HepG2 (cell line): ENCODE measurements around the gene PBX1. TPM values are rescaled to one million over a fixed set of nuclear protein-coding genes. Genes with fewer than 3 reads are reported as not detected.

ENCODE experiments used
- ATAC-seq: fragments of 200-7000 bp; cut with Tn5 transposase; 3 replicates; pipeline ENCODE4 v1.9.1; 2020; ENCODE audit warnings: mild to moderate bottlenecking, moderate library complexity
- BruUV-seq: library from RNA; stranded (reverse); fragments of 400-500 nt; replicated peaks from 2 replicates; lab custom pipeline; 2021; lab: Mats Ljungman, UMichigan
- CTCF ChIA-PET: fragments of 300-600 bp; formaldehyde crosslinking; extraction: SDS; loops from one replicate; lab custom pipeline; 2021; ENCODE audit warnings: low total read pairs, inconsistent platforms, low intra/inter-chr PET ratio; lab: Yijun Ruan, JAX
- POLR2A ChIA-PET: fragments of 350-600 bp; sonication (Branson Sonifier 250); formaldehyde crosslinking; loops from one replicate; lab custom pipeline; 2020; ENCODE audit warnings: antibody characterized with exemption, inconsistent platforms; lab: Yijun Ruan, JAX
- DNase-seq: peaks from one replicate; pipeline ENCODE4 v3.0.0-alpha.2; 2015; ENCODE audit warnings: low spot score
- FAIRE-seq: peaks from 3 replicates; lab custom pipeline; 2011; peaks lifted over from hg19 to GRCh38; lab: Jason Lieb, UNC
- H2AFZ ChIP-seq: one replicate; pipeline ENCODE4 v1.6.1; 2011; ENCODE audit warnings: low read length, inconsistent platforms
- H3K27ac ChIP-seq: fragments of 300-600 bp; 3 replicates; pipeline ENCODE4 v1.8.0; 2011; ENCODE audit warnings: mixed run types, mild to moderate bottlenecking, mixed read lengths, low read length, inconsistent platforms; ENCODE audit not compliant: insufficient read depth; ENCODE audit errors: extremely low read length
- H3K27me3 ChIP-seq, 2 experiments: fragments of 200-600 bp in 1 of 2; 2 replicates in 1 of 2; 3 replicates in 1 of 2; pipeline versions ENCODE4 v1.6.0 to v1.8.0; 2011; ENCODE audit warnings: low read length in 2 of 2, mild to moderate bottlenecking in 2 of 2, moderate library complexity in 2 of 2, inconsistent platforms in 1 of 2; ENCODE audit not compliant: insufficient read depth in 2 of 2, control insufficient read depth in 1 of 2
- H3K36me3 ChIP-seq, 2 experiments: fragments of 200-600 bp in 1 of 2; replicated peaks in 1 of 2; 2 replicates in 1 of 2; 3 replicates in 1 of 2; pipeline versions ENCODE4 v1.5.1 to v1.8.0; 2011; ENCODE audit warnings: low read length in 2 of 2, inconsistent platforms in 1 of 2; ENCODE audit not compliant: insufficient read depth in 2 of 2, control insufficient read depth in 1 of 2
- H3K4me1 ChIP-seq: 2 replicates; pipeline ENCODE4 v1.5.1; 2012; ENCODE audit warnings: low read length, inconsistent platforms; ENCODE audit not compliant: insufficient read depth
- H3K4me2 ChIP-seq: 2 replicates; pipeline ENCODE4 v1.6.0; 2011; ENCODE audit warnings: low read depth, low read length, inconsistent platforms
- H3K4me3 ChIP-seq, 3 experiments: fragments of 200-600 bp in 1 of 3; sonication (generic), shearing (Covaris generic) in 1 of 3; replicated peaks in 1 of 3; 2 replicates each; pipeline ENCODE4 v1.5.1; 2011 to 2016; ENCODE audit warnings: low read length in 3 of 3, inconsistent platforms in 2 of 3, low read depth in 2 of 3, mild to moderate bottlenecking in 2 of 3, control low read depth in 1 of 3, mixed read lengths in 1 of 3; ENCODE audit not compliant: insufficient read depth in 1 of 3
- H3K79me2 ChIP-seq: one replicate; pipeline ENCODE4 v1.6.1; 2011; ENCODE audit warnings: low read length, inconsistent platforms; ENCODE audit not compliant: insufficient read depth
- H3K9ac ChIP-seq: 2 replicates; pipeline ENCODE4 v1.6.0; 2011; ENCODE audit warnings: mild to moderate bottlenecking, low read depth, low read length, inconsistent platforms; ENCODE audit not compliant: insufficient read depth
- H3K9me3 ChIP-seq: 2 replicates; pipeline ENCODE4 v1.5.1; 2012; ENCODE audit warnings: mild to moderate bottlenecking, low read length
- H4K20me1 ChIP-seq: 2 replicates; pipeline ENCODE4 v1.6.0; 2011; ENCODE audit warnings: inconsistent platforms, mild to moderate bottlenecking, low read length, moderate library complexity; ENCODE audit not compliant: insufficient read depth
- BCL6 ChIP-seq: IDR thresholded peaks from 2 replicates; pipeline ENCODE4 v1.6.1; 2016; ENCODE audit warnings: missing genetic modification reagents, missing compliant biosample characterization
- EP300 ChIP-seq, 3 experiments: sonication (generic) in 1 of 3; formaldehyde crosslinking in 1 of 3; IDR thresholded peaks; 2 replicates each; pipeline versions ENCODE4 v1.5.1 to v1.6.1; 2011 to 2020; ENCODE audit warnings: low read depth in 2 of 3, low read length in 2 of 3, borderline replicate concordance in 1 of 3, improper control_type of control experiment in 1 of 3, mild to moderate bottlenecking in 1 of 3, missing genetic modification reagents in 1 of 3, moderate library complexity in 1 of 3
- JARID2 ChIP-seq: sonication (generic); formaldehyde crosslinking; IDR thresholded peaks from 2 replicates; pipeline ENCODE4 v1.8.1; 2023; ENCODE audit warnings: missing genetic modification reagents, inconsistent platforms; ENCODE audit not compliant: insufficient replicate concordance
- MBD4 ChIP-seq: IDR thresholded peaks from 2 replicates; pipeline ENCODE4 v1.6.1; 2012; ENCODE audit warnings: low read length, inconsistent platforms, borderline replicate concordance
- MEF2D ChIP-seq: sonication (generic); formaldehyde crosslinking; IDR thresholded peaks from 2 replicates; pipeline ENCODE4 v1.5.1; 2020; ENCODE audit warnings: mild to moderate bottlenecking, missing genetic modification reagents
- PHF5A ChIP-seq: IDR thresholded peaks from one replicate; pipeline ENCODE4 v1.6.1; 2018; ENCODE audit warnings: low read depth, missing genetic modification reagents; ENCODE audit not compliant: unreplicated experiment
- PITX1 ChIP-seq: sonication (generic); formaldehyde crosslinking; IDR thresholded peaks from 2 replicates; pipeline ENCODE4 v1.5.1; 2020; ENCODE audit warnings: mild to moderate bottlenecking, missing genetic modification reagents
- RBM39 ChIP-seq: fragments of 200-400 bp; formaldehyde crosslinking; IDR thresholded peaks from one replicate; pipeline ENCODE4 v1.6.1; 2018; ENCODE audit warnings: antibody characterized with exemption, mild to moderate bottlenecking, low read depth, low read length; ENCODE audit not compliant: poor library complexity, severe bottlenecking
- ZNF546 ChIP-seq: sonication (generic); formaldehyde crosslinking; conservative IDR thresholded peaks from 2 replicates; pipeline ENCODE4 v1.8.1; 2023; ENCODE audit warnings: mild to moderate bottlenecking, missing genetic modification reagents
- ZNF7 ChIP-seq: IDR thresholded peaks from 2 replicates; pipeline ENCODE4 v1.6.1; 2016; ENCODE audit warnings: missing biosample characterization, missing genetic modification reagents
- WGBS: methylation state at CpG from one replicate; pipeline ENCODE4 v1.1.6; 2017; ENCODE audit warnings: low lambda C conversion rate; 5-methylcytosine and 5-hydroxymethylcytosine counted together
- in situ Hi-C: cut with HindIII; loops from 2 replicates; pipeline ENCODE4 v1.10.0; 2017; ENCODE audit warnings: low pct_unique_long_range_greater_than_20kb; ENCODE audit not compliant: extremely low pct_ligation_motif_present
- intact Hi-C: fragments of 100-400 bp; cut with micrococcal nuclease; formaldehyde crosslinking; loops from one replicate; pipeline ENCODE4 v1.10.0; 2022; ENCODE audit not compliant: unreplicated experiment
- polyA plus RNA-seq, 8 experiments: library from polyadenylated mRNA; depleted of rRNA in 3 of 8; stranded (reverse) in 7 of 8; unstranded in 1 of 8; fragments of >200 nt; fragmentation: Illumina TruSeq in 4 of 8; extraction: Trizol in 4 of 8; gene quantifications; 2 replicates each; pipeline versions ENCODE4 v1.2.1 to v1.2.3, GENCODE V29; 2011 to 2016; ENCODE audit warnings: low read depth in 4 of 8, missing spikeins in 1 of 8, mixed read lengths in 1 of 8; ENCODE audit not compliant: insufficient read depth in 1 of 8
- total RNA-seq, 5 experiments: library from RNA; depleted of rRNA; stranded (reverse); fragments of >200 nt; fragmentation: Illumina TruSeq; extraction: Trizol; gene quantifications; 2 replicates each; pipeline ENCODE4 v1.2.3, GENCODE V29; 2016; ENCODE audit warnings: low read depth in 1 of 5
- TF ChIP-seq, protein P1 (sequence below): sonication (generic); formaldehyde crosslinking; IDR thresholded peaks from 2 replicates; pipeline ENCODE4 v1.5.1; 2020; ENCODE audit warnings: mild to moderate bottlenecking, missing genetic modification reagents, moderate library complexity
- TF ChIP-seq, protein P2 (sequence below): IDR thresholded peaks from 2 replicates; pipeline ENCODE4 v1.6.1; 2018; ENCODE audit warnings: missing genetic modification reagents
- TF ChIP-seq, protein P3 (sequence below): sonication (generic); formaldehyde crosslinking; IDR thresholded peaks from 2 replicates; pipeline ENCODE4 v1.4.0; 2020; ENCODE audit warnings: missing genetic modification reagents
- TF ChIP-seq, protein P4 (sequence below): fragments of 450-650 bp; IDR thresholded peaks from 2 replicates; pipeline ENCODE4 v1.6.1; 2017; ENCODE audit warnings: mild to moderate bottlenecking

Gene PBX1
- total and polyA plus RNA-seq, 2 of the 13 experiments (the other 11 are each of a cell fraction or from before 2014, with no cell fraction given) = 0.24 TPM; not detected in 1

DNA sequence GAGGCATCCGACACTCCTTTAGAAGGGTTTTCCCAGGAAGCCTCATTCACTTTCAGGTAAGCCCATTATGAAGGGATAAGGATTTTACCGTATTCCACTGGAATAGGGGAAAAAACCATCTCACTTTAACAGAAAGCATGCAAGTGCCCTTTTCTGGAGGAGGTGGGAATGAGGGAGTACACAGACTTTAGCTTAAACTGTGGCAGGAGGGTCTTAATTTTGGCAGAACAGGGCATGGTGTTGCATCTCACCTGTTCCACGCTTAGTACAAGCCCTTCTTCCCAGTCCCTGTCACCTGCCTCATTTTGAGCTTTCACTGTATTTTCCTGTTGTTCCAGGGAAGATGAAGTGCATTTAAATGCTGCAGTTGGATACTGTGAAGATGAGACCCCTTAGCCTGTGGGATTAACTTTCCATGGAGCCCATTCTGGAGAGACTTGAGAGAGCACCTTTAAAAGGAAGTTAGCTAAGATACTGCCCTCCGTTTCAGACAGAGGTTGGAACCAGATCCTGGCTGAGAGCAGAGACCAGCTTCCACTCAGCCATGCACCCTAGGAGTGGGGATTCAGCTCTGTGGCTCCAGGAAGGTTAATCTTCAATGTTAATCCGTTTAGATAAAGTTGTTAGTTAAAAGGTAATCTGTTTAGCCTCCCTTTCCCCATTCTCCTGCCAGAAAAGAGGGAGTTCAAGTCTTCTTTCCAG lies 42.6 kb downstream of the PBX1 start (continued):
- TF ChIP-seq PITX1 (no peak), EP300 (IDR thresholded peaks at IDR 0.05; ENCODE audit: low read depth in 2 of 2, low read length in 2 of 2) (no peak), EP300 (CRISPR knock-in tag; IDR thresholded peaks at IDR 0.05; ENCODE audit: borderline replicate concordance) (no peak), MEF2D (CRISPR knock-in tag) (no peak)

DNA sequence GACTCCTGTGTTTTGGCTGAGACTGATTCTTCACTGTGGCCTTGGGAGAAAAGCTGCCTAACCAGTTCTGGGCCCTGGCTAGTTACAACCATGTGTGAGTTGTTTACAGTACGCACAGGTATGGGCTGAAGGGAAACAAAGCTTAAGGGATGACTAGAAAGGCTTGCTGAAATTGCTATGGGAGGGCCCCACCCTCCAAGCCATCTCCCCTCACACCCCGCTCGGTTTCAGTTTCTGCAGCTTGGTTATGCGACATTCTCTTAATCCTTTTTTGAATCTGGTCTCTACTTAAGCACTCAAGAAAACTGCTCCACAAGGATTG lies 43.1 kb downstream of the PBX1 start:
- no peaks in the 10 kb centered on the region for H3K79me2 ChIP-seq
- ChIA-PET POLR2A (no interaction called here), CTCF (no interaction called here)
- no peak overlapping the region for H3K9ac ChIP-seq
- FAIRE-seq = no peak
- H3K36me3 ChIP-seq = no peaks in the 10 kb centered on the region
- no peak overlapping the region for H3K4me2 ChIP-seq
- H3K27ac ChIP-seq = no peak overlapping the region
- no peak overlapping the region for H2AFZ ChIP-seq
- no peaks in the 10 kb centered on the region for H4K20me1 ChIP-seq
- WGBS = 74% methylated on average over 4 of the region's 4 CpGs
- no peaks in the 10 kb centered on the region for H3K4me1 ChIP-seq
- no peaks in the 10 kb centered on the region; a peak in 1 of 5 replicates for H3K27me3 ChIP-seq
- in situ Hi-C loops = no loop called here
- intact Hi-C loops = no loop called here
- BruUV-seq = no TSS peak
- no peak for DNase-seq
- no peaks in the 10 kb centered on the region for H3K9me3 ChIP-seq
- no peak overlapping the region for H3K4me3 ChIP-seq
- no peak for ATAC-seq
- TF ChIP-seq ZNF546 (no peak), RBM39 (no peak), MBD4 (no peak), JARID2 (CRISPR knock-in tag) (no peak), PHF5A (CRISPR knock-in tag) (no peak), ZNF7 (CRISPR knock-in tag) (no peak), BCL6 (CRISPR knock-in tag) (no peak)
- TF ChIP-seq, protein P1, sequence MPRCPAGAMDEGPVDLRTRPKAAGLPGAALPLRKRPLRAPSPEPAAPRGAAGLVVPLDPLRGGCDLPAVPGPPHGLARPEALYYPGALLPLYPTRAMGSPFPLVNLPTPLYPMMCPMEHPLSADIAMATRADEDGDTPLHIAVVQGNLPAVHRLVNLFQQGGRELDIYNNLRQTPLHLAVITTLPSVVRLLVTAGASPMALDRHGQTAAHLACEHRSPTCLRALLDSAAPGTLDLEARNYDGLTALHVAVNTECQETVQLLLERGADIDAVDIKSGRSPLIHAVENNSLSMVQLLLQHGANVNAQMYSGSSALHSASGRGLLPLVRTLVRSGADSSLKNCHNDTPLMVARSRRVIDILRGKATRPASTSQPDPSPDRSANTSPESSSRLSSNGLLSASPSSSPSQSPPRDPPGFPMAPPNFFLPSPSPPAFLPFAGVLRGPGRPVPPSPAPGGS (CRISPR knock-in tag) = no peak
- TF ChIP-seq, protein P2, sequence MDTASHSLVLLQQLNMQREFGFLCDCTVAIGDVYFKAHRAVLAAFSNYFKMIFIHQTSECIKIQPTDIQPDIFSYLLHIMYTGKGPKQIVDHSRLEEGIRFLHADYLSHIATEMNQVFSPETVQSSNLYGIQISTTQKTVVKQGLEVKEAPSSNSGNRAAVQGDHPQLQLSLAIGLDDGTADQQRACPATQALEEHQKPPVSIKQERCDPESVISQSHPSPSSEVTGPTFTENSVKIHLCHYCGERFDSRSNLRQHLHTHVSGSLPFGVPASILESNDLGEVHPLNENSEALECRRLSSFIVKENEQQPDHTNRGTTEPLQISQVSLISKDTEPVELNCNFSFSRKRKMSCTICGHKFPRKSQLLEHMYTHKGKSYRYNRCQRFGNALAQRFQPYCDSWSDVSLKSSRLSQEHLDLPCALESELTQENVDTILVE (CRISPR knock-in tag) = no peak
- TF ChIP-seq, protein P3, sequence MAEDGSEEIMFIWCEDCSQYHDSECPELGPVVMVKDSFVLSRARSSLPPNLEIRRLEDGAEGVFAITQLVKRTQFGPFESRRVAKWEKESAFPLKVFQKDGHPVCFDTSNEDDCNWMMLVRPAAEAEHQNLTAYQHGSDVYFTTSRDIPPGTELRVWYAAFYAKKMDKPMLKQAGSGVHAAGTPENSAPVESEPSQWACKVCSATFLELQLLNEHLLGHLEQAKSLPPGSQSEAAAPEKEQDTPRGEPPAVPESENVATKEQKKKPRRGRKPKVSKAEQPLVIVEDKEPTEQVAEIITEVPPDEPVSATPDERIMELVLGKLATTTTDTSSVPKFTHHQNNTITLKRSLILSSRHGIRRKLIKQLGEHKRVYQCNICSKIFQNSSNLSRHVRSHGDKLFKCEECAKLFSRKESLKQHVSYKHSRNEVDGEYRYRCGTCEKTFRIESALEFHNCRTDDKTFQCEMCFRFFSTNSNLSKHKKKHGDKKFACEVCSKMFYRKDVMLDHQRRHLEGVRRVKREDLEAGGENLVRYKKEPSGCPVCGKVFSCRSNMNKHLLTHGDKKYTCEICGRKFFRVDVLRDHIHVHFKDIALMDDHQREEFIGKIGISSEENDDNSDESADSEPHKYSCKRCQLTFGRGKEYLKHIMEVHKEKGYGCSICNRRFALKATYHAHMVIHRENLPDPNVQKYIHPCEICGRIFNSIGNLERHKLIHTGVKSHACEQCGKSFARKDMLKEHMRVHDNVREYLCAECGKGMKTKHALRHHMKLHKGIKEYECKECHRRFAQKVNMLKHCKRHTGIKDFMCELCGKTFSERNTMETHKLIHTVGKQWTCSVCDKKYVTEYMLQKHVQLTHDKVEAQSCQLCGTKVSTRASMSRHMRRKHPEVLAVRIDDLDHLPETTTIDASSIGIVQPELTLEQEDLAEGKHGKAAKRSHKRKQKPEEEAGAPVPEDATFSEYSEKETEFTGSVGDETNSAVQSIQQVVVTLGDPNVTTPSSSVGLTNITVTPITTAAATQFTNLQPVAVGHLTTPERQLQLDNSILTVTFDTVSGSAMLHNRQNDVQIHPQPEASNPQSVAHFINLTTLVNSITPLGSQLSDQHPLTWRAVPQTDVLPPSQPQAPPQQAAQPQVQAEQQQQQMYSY (CRISPR knock-in tag) = no peak
- TF ChIP-seq, protein P4, sequence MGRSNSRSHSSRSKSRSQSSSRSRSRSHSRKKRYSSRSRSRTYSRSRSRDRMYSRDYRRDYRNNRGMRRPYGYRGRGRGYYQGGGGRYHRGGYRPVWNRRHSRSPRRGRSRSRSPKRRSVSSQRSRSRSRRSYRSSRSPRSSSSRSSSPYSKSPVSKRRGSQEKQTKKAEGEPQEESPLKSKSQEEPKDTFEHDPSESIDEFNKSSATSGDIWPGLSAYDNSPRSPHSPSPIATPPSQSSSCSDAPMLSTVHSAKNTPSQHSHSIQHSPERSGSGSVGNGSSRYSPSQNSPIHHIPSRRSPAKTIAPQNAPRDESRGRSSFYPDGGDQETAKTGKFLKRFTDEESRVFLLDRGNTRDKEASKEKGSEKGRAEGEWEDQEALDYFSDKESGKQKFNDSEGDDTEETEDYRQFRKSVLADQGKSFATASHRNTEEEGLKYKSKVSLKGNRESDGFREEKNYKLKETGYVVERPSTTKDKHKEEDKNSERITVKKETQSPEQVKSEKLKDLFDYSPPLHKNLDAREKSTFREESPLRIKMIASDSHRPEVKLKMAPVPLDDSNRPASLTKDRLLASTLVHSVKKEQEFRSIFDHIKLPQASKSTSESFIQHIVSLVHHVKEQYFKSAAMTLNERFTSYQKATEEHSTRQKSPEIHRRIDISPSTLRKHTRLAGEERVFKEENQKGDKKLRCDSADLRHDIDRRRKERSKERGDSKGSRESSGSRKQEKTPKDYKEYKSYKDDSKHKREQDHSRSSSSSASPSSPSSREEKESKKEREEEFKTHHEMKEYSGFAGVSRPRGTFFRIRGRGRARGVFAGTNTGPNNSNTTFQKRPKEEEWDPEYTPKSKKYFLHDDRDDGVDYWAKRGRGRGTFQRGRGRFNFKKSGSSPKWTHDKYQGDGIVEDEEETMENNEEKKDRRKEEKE = no peak
